AG04449 (cell line): Measurements from ENCODE around the gene VGLL4.

Experiments
- CTCF ChIA-PET: fragments of 350-600 bp; formaldehyde crosslinking; extraction: SDS; loops from one replicate; lab custom pipeline; 2021; ENCODE audit warnings: antibody characterized with exemption; lab: Yijun Ruan, JAX
- POLR2A ChIA-PET: fragments of 400-600, 350-600 bp; formaldehyde crosslinking; extraction: SDS; loops from one replicate; lab custom pipeline; 2020; ENCODE audit warnings: antibody characterized with exemption, inconsistent platforms; lab: Yijun Ruan, JAX
- DNase-seq: peaks from one replicate; pipeline ENCODE4 v3.0.0-alpha.2; 2010; ENCODE audit warnings: low read depth, low spot score
- H3K4me3 ChIP-seq: 2 replicates; pipeline ENCODE4 v1.5.1; 2011; ENCODE audit warnings: low read depth, mild to moderate bottlenecking, control low read depth, low read length
- TF ChIP-seq, protein P1 (sequence below): IDR thresholded peaks from one replicate; pipeline ENCODE4 v1.5.1; 2011; ENCODE audit warnings: mild to moderate bottlenecking, moderate library complexity, low read length, control low read depth, inconsistent platforms; ENCODE audit not compliant: insufficient read depth; ENCODE audit errors: missing control alignments

Gene VGLL4

DNA sequence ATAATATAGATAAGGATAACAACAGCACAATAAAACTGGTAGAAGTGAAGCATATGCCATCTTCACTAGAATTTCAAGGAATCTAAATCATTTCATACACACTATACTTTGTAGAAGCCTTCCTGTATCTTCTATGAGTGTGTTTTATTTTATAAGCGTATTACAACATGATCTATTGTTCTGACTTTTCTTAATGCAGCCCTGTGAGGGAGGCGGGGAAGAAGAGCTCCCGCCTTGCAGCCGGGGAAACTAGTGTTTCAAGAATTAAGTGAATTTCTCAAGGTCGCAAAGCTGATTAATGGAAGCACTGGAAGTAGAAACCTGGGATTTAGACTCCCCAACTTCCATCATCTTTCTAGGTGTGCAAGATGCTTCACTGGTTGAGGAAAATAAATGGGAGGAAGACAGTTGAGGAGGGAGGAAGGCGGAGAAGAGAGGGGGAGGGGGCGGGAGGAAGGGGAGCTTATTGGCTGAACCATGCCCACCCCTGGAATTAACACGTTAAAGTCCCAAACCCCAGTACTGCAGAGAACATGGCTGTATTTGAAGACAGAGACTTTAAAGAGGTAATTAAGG, 32.9 kb downstream of the VGLL4 start:
- ChIA-PET POLR2A (no interaction called here), CTCF (interaction anchor here (0.6 to 1.8 kb wide), 3 partner anchors 10 to 232 kb away, joined by 3 to 7 read pairs (median 7); no protein-coding TSS in a partner anchor)

DNA sequence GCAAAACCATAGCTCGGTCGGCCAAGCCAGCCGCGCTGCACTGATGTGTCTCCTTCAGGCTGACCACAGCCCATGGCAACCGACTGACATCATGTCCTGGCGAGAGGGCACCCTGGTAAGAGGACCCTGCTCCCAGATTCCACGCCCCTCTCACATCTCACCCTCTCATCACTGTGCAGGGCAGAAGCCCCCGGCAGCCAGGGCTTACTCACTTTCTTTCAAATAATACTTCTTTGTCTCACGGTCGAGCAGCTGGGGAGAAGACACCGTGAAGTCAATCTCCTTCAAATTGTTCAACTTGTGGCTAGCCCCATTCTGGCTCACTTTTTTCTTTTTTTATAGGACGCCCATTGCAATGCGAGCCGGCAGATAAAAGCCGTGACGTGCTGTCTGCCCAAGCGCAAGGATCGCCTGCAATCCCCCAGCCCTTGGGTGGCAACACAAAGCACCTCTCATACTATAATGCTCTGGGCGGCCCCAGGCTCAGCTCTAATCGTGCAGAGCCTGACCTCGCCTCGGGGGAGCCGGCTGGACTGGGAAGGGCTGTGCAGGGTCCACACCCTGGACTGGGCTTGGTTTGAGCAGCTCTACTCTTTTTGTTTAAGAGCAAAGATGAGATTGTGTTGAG, 33.6 kb downstream of the VGLL4 start:
- CTCF ChIA-PET = interaction anchor here (0.6 kb wide), 1 partner anchor 19 kb away, joined by 3 read pairs; no protein-coding TSS in a partner anchor
- POLR2A ChIA-PET = interaction anchor here (0.6 to 1.1 kb wide), 2 partner anchors 19 to 145 kb away, joined by 3 to 4 read pairs; no protein-coding TSS in a partner anchor
- H3K4me3 ChIP-seq = no peak overlapping the region
- TF ChIP-seq, protein P1, sequence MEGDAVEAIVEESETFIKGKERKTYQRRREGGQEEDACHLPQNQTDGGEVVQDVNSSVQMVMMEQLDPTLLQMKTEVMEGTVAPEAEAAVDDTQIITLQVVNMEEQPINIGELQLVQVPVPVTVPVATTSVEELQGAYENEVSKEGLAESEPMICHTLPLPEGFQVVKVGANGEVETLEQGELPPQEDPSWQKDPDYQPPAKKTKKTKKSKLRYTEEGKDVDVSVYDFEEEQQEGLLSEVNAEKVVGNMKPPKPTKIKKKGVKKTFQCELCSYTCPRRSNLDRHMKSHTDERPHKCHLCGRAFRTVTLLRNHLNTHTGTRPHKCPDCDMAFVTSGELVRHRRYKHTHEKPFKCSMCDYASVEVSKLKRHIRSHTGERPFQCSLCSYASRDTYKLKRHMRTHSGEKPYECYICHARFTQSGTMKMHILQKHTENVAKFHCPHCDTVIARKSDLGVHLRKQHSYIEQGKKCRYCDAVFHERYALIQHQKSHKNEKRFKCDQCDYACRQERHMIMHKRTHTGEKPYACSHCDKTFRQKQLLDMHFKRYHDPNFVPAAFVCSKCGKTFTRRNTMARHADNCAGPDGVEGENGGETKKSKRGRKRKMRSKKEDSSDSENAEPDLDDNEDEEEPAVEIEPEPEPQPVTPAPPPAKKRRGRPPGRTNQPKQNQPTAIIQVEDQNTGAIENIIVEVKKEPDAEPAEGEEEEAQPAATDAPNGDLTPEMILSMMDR = no peak
- DNase-seq = no peak

More for the DNA sequence above, 32.9 kb downstream of the VGLL4 start:
- H3K4me3 ChIP-seq = no peak overlapping the region
- TF ChIP-seq, protein P1 = no peak
- DNase-seq = no peak

GRCh38 chr3:11609481-11609880, 34.2 kb downstream of the VGLL4 start:
- TF ChIP-seq, protein P1 = no peak
- DNase-seq = no peak
- CTCF ChIA-PET = no interaction called here
- H3K4me3 ChIP-seq = no peak overlapping the region
- POLR2A ChIA-PET = interaction anchor here (0.6 to 1.1 kb wide), 2 partner anchors 20 to 144 kb away, joined by 3 to 4 read pairs; no protein-coding TSS in a partner anchor

DNA sequence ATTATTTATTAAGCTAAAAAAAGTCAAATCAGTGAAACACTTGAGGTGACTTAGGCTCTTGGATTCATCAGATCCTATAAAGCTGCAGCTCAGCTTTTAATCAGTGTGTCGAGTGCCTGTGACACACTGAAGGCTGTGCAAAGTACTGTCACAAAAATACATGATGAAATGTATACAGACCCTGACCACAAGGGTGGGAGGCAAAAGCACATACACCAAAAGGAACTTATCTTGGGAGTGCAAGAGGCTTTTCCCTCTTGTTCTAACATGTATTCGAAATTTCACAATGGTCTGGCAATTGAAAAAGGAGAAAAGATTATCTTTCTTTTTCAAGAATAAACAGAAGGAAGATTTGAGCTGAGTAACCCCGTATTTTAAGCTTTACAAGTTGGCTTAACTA, 35.9 kb downstream of the VGLL4 start:
- DNase-seq = no peak
- TF ChIP-seq, protein P1 = no peak
- no peak overlapping the region for H3K4me3 ChIP-seq
- ChIA-PET POLR2A (no interaction called here), CTCF (interaction anchor here (1.2 kb wide), 1 partner anchor 23 kb away, joined by 4 read pairs; no protein-coding TSS in a partner anchor)

- POLR2A ChIA-PET = no interaction called here
- CTCF ChIA-PET = interaction anchor here (0.7 to 1.2 kb wide), 3 partner anchors 11 to 228 kb away, joined by 3 to 4 read pairs (median 3); no protein-coding TSS in a partner anchor
- no peak overlapping the region for H3K4me3 ChIP-seq
- TF ChIP-seq, protein P1 = no peak
- no peak for DNase-seq
Measured at GRCh38 chr3:11606865-11607440, 36.8 kb downstream of the VGLL4 start.
